ENCODE results near the gene MCTP2.

DNA sequence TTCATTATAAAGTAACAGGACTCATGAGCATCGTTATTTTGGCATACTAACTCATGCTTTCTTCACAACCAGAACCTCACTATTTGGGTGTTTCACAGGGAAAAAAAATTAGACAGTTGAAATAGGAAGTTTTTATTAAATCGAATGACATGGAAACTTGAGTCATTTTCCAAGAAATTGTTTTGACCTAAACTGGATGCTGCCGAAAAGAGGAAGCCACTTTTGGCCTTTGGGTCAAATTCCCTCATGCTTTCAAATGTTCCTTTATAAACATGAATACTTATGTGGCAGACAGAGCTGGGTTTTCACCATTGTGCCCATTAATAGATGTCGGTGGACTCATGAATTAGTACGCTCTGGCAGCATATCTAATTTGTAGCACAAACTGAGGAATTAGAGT is 224.9 kb downstream of the MCTP2 start:
- no peak for TF ChIP-seq POLR2A (IDR thresholded peaks at IDR 0.05)
- TF ChIP-seq, protein P1, sequence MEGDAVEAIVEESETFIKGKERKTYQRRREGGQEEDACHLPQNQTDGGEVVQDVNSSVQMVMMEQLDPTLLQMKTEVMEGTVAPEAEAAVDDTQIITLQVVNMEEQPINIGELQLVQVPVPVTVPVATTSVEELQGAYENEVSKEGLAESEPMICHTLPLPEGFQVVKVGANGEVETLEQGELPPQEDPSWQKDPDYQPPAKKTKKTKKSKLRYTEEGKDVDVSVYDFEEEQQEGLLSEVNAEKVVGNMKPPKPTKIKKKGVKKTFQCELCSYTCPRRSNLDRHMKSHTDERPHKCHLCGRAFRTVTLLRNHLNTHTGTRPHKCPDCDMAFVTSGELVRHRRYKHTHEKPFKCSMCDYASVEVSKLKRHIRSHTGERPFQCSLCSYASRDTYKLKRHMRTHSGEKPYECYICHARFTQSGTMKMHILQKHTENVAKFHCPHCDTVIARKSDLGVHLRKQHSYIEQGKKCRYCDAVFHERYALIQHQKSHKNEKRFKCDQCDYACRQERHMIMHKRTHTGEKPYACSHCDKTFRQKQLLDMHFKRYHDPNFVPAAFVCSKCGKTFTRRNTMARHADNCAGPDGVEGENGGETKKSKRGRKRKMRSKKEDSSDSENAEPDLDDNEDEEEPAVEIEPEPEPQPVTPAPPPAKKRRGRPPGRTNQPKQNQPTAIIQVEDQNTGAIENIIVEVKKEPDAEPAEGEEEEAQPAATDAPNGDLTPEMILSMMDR (IDR thresholded peaks at IDR 0.05) = no peak
